Colonic mucosa (tissue), 4 donors: ENCODE results near the gene C2orf76. TPM values are rescaled to one million over a fixed set of nuclear protein-coding genes. Genes with fewer than 3 reads are reported as not detected.

Experiments used
- DNase-seq: peaks from one replicate; pipeline ENCODE4 v3.0.0-alpha.2; 2020
- H3K27ac ChIP-seq: fragments of 200-600 bp; one replicate; pipeline ENCODE4 v1.8.0; 2021
- H3K27me3 ChIP-seq: fragments of 200-600 bp; one replicate; pipeline ENCODE4 v1.8.0; 2021
- H3K36me3 ChIP-seq: fragments of 200-600 bp; one replicate; pipeline ENCODE4 v1.8.0; 2021
- H3K4me1 ChIP-seq: fragments of 200-600 bp; one replicate; pipeline ENCODE4 v1.8.0; 2021; ENCODE audit warnings: mild to moderate bottlenecking
- H3K4me3 ChIP-seq: fragments of 200-600 bp; one replicate; pipeline ENCODE4 v1.8.0; 2021
- H3K9ac ChIP-seq, 2 donors: one replicate each; pipeline ENCODE4 v1.7.0; 2013; ENCODE audit warnings: control low read depth in 2 of 2, low read depth in 2 of 2, low read length in 2 of 2
- H3K9me3 ChIP-seq: fragments of 200-600 bp; one replicate; pipeline ENCODE4 v1.8.0; 2021
- intact Hi-C: fragments of 100-400 bp; cut with DNase I; formaldehyde crosslinking; loops from one replicate; pipeline ENCODE4 v1.14.1; 2022
- total RNA-seq, 2 donors: library from RNA; stranded (reverse); fragmentation: NEBNext Ultra II Directional in 1 of 2; extraction: Animal tissue kit (Norgen Biotek cat#: 25700) in 1 of 2; gene quantifications; one replicate each; pipeline ENCODE4 v1.2.1, GENCODE V29; 2021
- TF ChIP-seq, protein P1 (sequence below): fragments of 200-600 bp; IDR thresholded peaks from one replicate; pipeline ENCODE4 v1.8.0; 2022; ENCODE audit warnings: antibody characterized with exemption, mild to moderate bottlenecking
- donor health status: healthy.
- donor health status: DM: no; HTN: no; CAD: no.
- donor health status: DM: no; HTN: no; CAD: no.

Gene C2orf76
- total RNA-seq, 2 donors from 2014 or later, result 4.7 to 6.6 TPM

DNA sequence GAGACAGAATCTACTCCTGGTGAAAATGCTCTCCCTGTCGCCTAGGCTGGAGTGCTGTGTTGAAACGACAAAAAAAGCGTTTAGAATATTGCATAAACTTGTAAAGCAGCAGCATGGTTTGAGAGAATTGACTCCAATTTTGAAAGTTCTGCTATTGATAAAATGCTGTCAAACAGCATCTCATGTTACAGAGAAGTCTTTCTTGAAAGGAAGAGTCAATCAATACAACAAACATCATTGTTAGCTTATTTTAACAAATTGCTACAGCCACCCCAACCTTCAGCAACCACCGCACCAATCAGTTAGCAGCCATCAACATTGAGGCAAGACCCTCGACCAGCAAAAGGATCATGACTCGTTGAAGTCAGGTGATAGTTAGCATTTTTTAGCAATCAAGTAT is 6.9 kb downstream of the C2orf76 start:
- Histone ChIP-seq H3K27ac (no peak overlapping the region), H3K4me3 (no peak overlapping the region), H3K4me1 (no peaks in the 10 kb centered on the region), H3K9me3 (no peaks in the 10 kb centered on the region), H3K36me3 (no peaks in the 10 kb centered on the region), H3K27me3 (no peaks in the 10 kb centered on the region), H3K9ac (no peak overlapping the region)
- TF ChIP-seq, protein P1, sequence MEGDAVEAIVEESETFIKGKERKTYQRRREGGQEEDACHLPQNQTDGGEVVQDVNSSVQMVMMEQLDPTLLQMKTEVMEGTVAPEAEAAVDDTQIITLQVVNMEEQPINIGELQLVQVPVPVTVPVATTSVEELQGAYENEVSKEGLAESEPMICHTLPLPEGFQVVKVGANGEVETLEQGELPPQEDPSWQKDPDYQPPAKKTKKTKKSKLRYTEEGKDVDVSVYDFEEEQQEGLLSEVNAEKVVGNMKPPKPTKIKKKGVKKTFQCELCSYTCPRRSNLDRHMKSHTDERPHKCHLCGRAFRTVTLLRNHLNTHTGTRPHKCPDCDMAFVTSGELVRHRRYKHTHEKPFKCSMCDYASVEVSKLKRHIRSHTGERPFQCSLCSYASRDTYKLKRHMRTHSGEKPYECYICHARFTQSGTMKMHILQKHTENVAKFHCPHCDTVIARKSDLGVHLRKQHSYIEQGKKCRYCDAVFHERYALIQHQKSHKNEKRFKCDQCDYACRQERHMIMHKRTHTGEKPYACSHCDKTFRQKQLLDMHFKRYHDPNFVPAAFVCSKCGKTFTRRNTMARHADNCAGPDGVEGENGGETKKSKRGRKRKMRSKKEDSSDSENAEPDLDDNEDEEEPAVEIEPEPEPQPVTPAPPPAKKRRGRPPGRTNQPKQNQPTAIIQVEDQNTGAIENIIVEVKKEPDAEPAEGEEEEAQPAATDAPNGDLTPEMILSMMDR, result no peak
- intact Hi-C loops, result loop anchor here (10.0 kb wide), 1 partner anchor 45 kb away; no protein-coding TSS in a partner anchor
- DNase-seq, result no peak

DNA sequence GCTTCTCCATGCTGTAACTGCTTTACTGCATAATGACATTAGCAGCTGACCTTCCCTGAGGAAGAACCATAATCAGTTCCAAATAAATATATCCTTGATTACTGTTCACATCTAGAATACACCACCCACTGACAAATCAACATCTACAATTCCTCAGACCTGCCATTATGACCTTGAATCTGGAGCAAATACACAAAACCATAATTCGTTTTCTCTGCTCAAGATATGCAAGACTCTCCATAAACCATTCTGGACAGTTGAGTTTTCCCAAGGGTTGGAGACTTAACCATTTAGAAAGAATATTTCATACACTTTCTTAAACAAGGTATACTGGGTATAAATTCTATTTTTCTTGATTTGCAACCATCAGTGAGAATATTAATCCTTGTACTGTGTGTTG is 11.8 kb downstream of the C2orf76 start:
- intact Hi-C loops, result no loop called here
- no peaks in the 10 kb centered on the region for H3K27me3 ChIP-seq
- no peaks in the 10 kb centered on the region for H3K9me3 ChIP-seq
- no peak overlapping the region for H3K27ac ChIP-seq
- no peak for DNase-seq
- TF ChIP-seq, protein P1, result no peak
- H3K4me3 ChIP-seq, result no peak overlapping the region
- no peaks in the 10 kb centered on the region for H3K4me1 ChIP-seq
- no peak overlapping the region for H3K9ac ChIP-seq
- no peaks in the 10 kb centered on the region for H3K36me3 ChIP-seq

DNA sequence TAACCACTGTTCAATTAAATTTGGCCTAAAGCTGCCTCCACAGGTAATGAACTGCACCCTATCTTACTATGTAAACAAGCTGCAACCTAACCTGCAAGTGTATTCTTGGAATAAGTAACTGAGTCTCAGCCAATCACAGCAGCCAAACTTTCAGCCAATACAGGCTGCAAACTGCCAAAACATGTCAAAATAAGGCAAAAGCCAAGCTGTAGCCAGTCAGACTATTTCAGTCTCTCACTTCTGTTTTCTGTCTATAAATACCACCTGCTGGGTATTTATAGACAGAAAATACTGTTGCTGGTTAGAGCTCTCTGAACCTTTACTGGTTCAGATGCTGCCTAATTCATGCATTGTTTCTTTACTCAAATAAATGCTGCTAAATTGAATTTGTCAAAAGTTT is 14.3 kb downstream of the C2orf76 start:
- TF ChIP-seq, protein P1, result no peak
- Histone ChIP-seq H3K9me3 (no peaks in the 10 kb centered on the region), H3K27ac (no peak overlapping the region), H3K4me3 (no peak overlapping the region), H3K27me3 (no peaks in the 10 kb centered on the region), H3K36me3 (no peaks in the 10 kb centered on the region), H3K9ac (no peak overlapping the region), H3K4me1 (no peaks in the 10 kb centered on the region)
- intact Hi-C loops, result no loop called here
- DNase-seq, result no peak

DNA sequence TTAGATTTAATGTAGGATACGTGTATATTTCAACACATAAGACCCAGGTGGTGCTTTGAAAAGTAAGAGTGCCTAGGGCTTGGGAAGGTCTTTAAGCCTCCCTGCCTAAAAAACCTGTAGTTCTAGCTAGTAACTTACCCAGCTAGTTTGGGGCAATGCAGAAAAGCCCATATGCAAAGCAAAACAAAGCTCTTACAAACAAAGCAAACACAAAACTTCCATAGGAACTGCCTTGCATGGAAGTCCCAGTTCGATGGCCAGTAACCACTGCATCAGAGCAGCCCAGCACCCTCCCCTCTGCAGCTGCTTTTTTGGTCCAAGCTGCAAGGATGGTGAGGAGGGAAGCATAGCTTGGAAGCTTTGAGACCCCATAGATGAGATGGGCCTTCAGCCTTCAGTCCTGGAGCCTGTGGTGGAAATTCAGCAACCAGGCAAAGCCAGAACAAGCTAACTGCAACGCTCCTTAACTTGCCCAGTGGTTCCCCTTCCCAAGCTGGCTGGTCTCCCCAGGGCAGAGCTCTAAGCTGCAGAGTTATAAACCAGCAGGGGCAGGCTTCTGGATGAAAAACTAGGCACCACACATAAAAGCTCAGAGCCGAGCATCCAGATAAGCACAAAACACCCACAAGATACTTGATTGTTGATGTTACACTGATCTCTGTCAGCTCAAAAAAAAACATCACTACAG is 16.2 kb downstream of the C2orf76 start:
- TF ChIP-seq, protein P1, result no peak
- H3K27ac ChIP-seq, result no peak overlapping the region

DNA sequence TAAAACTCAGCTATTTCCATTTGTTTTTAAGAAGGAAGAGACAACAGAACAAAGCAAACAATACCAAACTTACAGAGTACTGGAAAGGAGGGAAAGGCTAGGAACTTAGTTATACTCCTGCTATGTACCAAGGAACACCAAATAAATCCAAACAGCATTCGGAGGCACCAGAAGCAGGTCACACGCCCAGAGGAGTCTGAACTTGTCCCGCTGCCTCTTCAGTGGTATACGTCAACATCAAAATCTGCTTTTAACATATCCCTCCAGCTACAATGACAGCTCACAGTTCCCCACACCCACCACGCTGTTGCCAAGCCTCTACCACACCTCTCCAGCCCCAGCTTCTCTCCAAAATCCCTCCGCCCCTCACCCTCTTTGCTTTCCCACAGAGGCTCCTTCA is 17.3 kb downstream of the C2orf76 start:
- Histone ChIP-seq H3K9ac (no peak overlapping the region), H3K9me3 (no peaks in the 10 kb centered on the region), H3K4me1 (no peaks in the 10 kb centered on the region), H3K27me3 (no peaks in the 10 kb centered on the region), H3K36me3 (no peaks in the 10 kb centered on the region), H3K4me3 (no peak overlapping the region), H3K27ac (no peak overlapping the region)
- intact Hi-C loops, result no loop called here
- no peak for DNase-seq
- TF ChIP-seq, protein P1, result no peak

More for the DNA sequence above, 16.2 kb downstream of the C2orf76 start:
- Histone ChIP-seq H3K4me1 (no peaks in the 10 kb centered on the region), H3K9ac (no peak overlapping the region), H3K4me3 (no peak overlapping the region), H3K36me3 (no peaks in the 10 kb centered on the region), H3K27me3 (no peaks in the 10 kb centered on the region), H3K9me3 (no peaks in the 10 kb centered on the region)
- no peak for DNase-seq
- intact Hi-C loops, result no loop called here
